HG02759 (cell line): ENCODE measurements around the gene ATF1.
"Not testable (repeated sequence)": the region's sequence is repeated elsewhere in the genome, so short reads cannot be mapped to it uniquely, and the experiment has no call there.

ENCODE experiments used
- ATAC-seq: cut with Tn5 transposase; IDR thresholded peaks from one replicate; pipeline ENCODE4 v1.9.1; 2021; ENCODE audit warnings: mild to moderate bottlenecking, moderate library complexity; ENCODE audit not compliant: unreplicated experiment

Gene ATF1

GRCh38 chr12:50790081-50790480 lies 26.2 kb downstream of the ATF1 start:
- ATAC-seq: no peak

DNA sequence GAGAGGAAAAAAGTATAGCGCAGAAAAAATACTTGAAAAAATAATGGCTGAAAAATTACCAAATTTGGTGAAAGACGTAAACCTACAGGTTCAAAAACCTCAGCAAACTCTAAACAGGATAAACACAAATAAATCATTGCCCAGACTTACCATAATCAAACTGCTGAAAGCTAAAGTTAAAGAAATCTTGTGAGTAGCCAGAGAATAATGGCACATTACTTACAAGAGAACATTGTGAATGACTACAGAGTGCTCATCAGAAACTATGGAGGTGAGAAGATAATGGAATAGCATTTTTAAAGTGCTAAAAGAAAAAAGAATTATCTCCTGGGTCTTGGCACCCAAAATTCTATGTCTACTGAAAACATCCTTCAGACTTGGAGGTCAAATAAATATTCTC lies 36.0 kb downstream of the ATF1 start:
- ATAC-seq: no peak

DNA sequence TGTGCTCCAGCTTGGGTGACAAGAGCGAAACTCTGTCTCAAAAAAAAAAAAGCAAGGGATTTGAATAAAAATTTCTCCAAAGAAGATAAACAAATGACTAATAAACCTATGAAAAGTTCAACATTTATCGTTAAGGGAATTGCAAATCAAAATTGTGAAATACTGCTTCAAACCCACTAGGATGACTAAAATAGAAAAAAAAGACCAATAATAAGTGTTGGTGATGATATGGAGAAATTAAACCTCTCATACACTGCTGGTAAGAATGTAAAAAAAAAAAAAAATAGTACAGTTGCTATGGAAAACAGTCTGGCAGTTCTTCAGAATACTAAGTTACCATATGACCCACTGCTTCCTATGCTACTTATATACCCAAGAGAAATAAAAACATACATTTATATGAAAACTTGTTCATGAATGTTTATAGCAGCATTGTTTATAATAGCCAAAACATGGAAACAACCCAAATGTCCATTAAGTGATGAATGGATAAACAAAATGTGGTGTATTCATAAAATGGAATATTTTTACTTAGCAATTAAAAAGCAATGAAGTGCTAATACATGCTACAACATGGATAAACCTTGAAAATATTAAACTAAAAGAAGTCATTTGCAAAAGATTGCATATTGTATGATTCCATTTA lies 39.5 kb downstream of the ATF1 start:
- ATAC-seq: no peak

- no peak for ATAC-seq
These were observed 42.3 kb downstream of the ATF1 start for GRCh38 chr12:50806176-50806575.

- ATAC-seq: not testable (repeated sequence)
These were observed 45.2 kb downstream of the ATF1 start for GRCh38 chr12:50809131-50809530.

- ATAC-seq: not testable (repeated sequence)
These were observed 51.0 kb downstream of the ATF1 start for GRCh38 chr12:50814921-50815320.

DNA sequence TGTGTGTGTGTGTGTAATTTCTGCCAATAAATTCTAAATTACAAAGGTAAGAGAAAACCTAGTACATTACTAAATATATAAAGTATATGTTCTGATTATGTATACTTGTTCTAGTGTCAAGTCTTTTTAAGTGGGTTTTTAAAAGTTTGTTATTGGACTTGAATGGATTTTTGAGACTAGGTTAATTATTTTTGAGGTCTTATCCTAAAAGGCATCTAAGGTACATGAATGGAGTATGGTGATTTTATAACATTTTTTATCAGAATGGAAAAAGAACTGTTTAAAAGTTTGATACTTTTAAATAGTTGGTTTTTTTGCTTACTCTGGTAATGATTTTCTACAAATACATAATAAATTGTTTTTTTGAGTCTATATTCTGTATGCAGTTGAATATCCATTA lies 56.3 kb downstream of the ATF1 start:
- no peak for ATAC-seq

- ATAC-seq: no peak
These were observed 58.2 kb downstream of the ATF1 start for GRCh38 chr12:50822082-50822481.

DNA sequence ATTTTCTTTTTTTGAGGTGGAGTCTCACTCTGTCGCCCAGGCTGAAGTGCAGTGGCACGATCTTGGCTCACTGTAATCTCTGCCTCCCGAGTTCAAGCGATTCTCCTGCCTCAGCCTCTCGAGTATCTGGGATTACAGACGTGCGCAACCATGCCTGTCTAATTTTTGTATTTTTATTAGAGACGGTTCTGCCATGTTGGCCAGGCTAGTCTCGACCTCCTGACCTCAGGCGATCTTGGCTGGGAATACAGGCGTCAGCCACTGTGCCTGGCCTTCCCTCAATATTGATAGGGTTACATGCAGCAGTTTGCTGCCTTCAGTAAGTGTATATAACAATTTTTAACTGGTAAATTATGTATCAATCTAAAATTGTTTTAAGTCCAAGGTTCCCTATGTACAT lies 59.8 kb downstream of the ATF1 start:
- ATAC-seq: not testable (repeated sequence)

- ATAC-seq: no peak
These were observed 61.0 kb downstream of the ATF1 start for GRCh38 chr12:50824914-50825313.

DNA sequence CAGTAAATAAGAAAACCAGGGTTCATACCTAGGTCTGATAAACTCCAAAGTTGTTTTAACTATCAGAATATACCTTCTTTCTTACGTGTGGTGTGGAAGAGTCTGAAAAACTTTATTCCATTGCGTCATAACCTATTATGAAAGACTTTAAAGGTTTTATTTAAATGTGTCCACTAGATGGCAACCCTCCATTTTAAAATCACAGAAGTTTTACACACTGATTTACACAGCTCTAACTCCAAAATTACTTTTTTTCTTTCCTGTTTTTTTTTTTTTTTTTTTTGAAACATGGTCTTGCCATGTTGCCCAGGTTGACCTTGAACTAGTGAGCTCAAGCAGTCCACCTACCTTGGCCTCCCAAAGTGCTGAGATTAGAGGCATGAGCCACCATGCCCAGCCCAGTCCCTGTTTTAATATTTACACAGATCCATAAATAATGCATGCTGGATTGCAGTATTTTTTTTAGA lies 61.5 kb downstream of the ATF1 start:
- no peak for ATAC-seq

GRCh38 chr12:50828121-50828520 lies 64.2 kb downstream of the ATF1 start:
- ATAC-seq: no peak

DNA sequence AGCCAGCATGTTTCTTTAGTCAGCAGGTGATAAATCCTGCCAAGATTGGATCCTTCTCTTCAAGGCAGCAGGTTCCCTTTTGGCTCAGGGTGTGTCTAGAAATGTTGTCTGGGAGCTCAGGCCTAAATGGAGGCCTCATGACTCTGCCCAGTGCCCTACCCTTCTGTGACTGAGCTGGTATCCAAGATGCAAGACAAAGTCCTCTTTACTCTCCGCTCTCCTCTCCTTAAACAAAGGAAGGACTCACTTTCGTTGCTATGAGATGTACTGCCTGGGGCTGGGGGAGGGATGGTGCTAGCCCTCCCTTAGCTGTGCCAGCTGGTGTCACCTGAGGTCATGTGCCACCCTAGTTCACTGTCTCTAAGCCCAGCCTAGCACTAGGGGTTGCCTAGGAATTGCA lies 65.0 kb downstream of the ATF1 start:
- ATAC-seq: no peak

DNA sequence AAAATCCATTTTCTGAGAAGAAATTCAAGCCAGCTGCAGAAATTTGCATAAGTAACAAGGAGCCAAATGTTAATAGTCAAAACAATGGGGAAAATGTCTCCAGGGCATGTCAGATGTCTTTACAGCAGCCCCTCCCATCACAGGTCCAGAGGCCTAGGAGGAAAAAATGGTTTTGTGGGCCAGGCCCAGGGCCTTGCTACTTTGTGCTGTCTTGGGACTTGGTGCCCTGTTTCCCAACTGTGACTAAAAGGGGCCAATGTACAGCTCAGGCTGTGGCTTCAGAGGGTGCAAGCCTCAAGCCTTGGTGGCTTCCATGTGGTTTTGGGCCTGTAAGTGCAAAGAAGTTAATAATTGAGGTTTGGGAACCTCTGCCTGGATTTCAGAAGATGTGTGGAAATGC lies 69.9 kb downstream of the ATF1 start:
- not testable (repeated sequence) for ATAC-seq

DNA sequence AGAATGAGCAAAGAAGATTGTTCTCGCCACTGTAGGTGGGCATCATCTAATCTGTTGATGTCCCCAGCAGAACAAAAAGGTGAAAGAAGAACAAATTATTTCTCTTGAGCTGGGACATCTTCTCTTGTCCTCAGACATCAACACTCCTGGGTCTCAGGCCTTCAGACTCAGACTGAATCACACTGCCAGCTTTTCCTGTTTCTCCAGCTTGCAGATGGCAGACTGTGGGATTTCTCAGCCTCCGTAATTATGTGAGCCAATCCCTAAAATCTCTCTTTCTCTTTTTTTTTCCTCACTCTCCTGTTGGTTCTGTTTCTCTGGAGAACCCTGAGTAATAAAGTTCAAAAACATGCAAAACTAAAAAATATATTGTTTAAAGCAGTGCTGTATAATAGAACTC lies 75.1 kb downstream of the ATF1 start:
- ATAC-seq: no peak

DNA sequence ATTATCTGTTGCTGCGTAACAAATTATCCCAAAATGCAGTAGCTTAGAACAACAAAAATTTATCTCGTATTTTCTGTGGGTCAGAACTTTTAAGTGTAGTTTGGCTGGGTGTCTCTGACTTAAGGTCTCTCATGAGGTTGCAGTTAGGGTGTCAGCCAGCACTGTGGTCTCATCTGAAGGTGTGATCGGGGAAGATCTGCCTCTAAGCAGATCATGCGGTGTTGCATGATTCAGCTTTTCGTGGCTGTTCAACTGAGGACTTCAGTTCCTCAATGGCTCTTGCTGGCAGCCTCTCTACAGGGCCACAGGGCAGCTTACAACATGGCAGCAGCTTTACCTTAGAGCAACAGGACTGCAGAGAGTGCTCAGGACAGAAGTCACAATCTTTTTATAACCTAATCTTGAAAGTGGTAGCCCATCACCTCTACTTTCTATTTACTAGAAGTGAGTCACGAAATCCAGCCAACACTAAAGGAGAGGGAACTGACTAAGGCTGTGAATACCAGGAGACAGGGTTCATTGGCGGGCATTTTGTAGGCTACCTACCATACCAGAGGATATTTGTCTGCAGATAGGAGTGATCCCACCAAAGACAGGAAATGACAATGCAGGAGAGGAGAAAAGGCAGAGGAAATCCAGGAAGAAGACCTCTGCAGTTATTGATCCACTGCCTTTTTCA lies 77.0 kb downstream of the ATF1 start:
- ATAC-seq: no peak

DNA sequence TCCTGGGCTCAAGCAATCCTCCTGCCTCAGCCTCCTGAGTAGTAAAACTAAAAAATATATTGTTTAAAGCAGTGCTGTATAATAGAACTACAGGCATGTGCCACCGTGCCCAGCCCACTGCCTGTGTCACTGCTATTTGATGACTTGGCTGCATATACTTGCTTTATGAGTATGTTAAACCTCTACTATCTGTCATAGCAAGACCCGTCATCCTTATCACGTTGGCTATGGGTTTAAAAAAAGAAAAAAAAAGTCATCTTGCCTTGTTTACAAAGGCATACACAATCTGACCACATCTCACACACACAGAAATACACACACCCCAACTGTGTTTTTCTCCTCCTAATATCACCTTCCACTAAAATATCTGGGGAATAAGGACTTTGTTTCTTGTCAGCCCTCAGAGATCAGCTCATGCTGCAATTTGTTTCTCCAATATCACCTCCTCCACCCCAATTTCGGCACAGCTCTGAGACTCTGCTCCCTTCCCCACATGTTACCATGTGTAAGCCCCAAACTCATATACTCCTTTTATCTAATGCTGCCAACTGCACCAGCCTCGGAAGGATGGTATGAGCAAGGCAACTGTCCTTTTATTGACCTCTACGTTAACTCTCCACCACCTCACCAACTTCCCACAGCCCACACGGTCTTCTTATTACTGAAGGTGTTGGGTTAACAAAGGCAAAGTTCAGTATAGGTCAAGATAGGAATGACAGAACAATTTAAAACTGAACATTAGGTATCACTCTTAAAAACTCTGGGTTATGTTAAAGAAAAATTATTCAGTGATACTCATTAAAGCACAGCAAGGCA lies 78.0 kb downstream of the ATF1 start:
- ATAC-seq: no peak

GRCh38 chr12:50842637-50843493 lies 79.0 kb downstream of the ATF1 start, which contains the start of gene TMPRSS12:
Gene TMPRSS12, plus strand, starts transcription at chr12:50842926. Its CDS starts 39 bp downstream, at chr12:50842965.
- no peak for ATAC-seq

- ATAC-seq: no peak
These were observed 81.2 kb downstream of the ATF1 start for GRCh38 chr12:50845021-50845647.

DNA sequence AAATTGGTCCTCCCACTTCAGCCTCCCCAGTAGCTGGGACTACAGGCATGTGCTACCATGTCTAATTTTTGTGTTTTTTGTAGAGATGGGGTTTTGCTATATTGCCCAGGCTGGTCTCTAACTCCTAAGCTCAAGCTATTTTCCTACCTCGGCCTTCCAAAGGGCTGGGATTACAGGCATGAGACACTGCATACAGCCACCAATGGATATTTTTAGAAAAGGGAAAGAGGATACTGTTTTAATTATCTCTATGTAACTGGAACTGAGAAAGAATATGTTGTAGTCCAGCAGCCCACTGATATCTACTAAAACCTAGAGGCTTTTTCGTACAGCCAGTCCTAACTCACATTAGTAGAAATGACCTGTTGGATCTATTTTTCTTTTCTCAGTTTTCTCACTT lies 85.1 kb downstream of the ATF1 start:
- no peak for ATAC-seq
